Dermis microvascular lymphatic vessel endothelial cell (primary cell): Measurements from ENCODE around the gene BTBD3. TPM values are rescaled to one million over a fixed set of nuclear protein-coding genes. Genes with fewer than 3 reads are reported as not detected.

Source experiments
- DNase-seq, 2 donors: peaks; one replicate each; pipeline versions ENCODE4 v3.0.0 to v3.0.0-alpha.2; 2010; ENCODE audit warnings: low read depth in 2 of 2
- total RNA-seq: library from RNA; depleted of rRNA; stranded (reverse); fragments of >200 nt; gene quantifications from 2 replicates; pipeline ENCODE4 v1.2.1, GENCODE V29; 2014

The BTBD3 gene
- 45.6 and 79.3 TPM in 2 replicates for total RNA-seq

GRCh38 chr20:11917663-11918062 lies at the start of gene BTBD3:
Gene BTBD3, plus strand, starts transcription at chr20:11917893. Its CDS starts 383 bp downstream, at chr20:11918276.
- peak; percentile 82 to 91 for DNase-seq

GRCh38 chr20:11869641-11870040 lies 48.1 kb upstream of the BTBD3 start:
- DNase-seq = no peak

- no peak for DNase-seq
These were observed 47.3 kb upstream of the BTBD3 start for GRCh38 chr20:11870411-11870810.

GRCh38 chr20:11876555-11876954 lies 41.1 kb upstream of the BTBD3 start:
- no peak for DNase-seq

GRCh38 chr20:11880680-11881079 lies 37.0 kb upstream of the BTBD3 start:
- no peak for DNase-seq

- no peak for DNase-seq
These were observed 36.2 kb upstream of the BTBD3 start for GRCh38 chr20:11881449-11881848.

GRCh38 chr20:11882651-11883050 lies 35.0 kb upstream of the BTBD3 start:
- no peak for DNase-seq

- no peak for DNase-seq
These were observed 29.0 kb upstream of the BTBD3 start for GRCh38 chr20:11888648-11889047.

- DNase-seq = peak; percentile 82 to 93
These were observed 27.2 kb upstream of the BTBD3 start for GRCh38 chr20:11890331-11891076.

GRCh38 chr20:11891077-11891775 lies 26.5 kb upstream of the BTBD3 start:
- DNase-seq = peak; percentile 22 to 62

- DNase-seq = peak; percentile 75 to 77
These were observed 25.7 kb upstream of the BTBD3 start for GRCh38 chr20:11891776-11892545.

GRCh38 chr20:11894062-11894461 lies 23.6 kb upstream of the BTBD3 start:
- DNase-seq = peak; percentile 57 to 70

- no peak for DNase-seq
These were observed 21.8 kb upstream of the BTBD3 start for GRCh38 chr20:11895861-11896387.

- DNase-seq = no peak
These were observed 16.6 kb upstream of the BTBD3 start for GRCh38 chr20:11901127-11901526.

GRCh38 chr20:11902285-11902697 lies 15.4 kb upstream of the BTBD3 start:
- no peak for DNase-seq

GRCh38 chr20:11905460-11906179 lies 12.1 kb upstream of the BTBD3 start:
- no peak for DNase-seq

- no peak for DNase-seq
These were observed 10.8 kb upstream of the BTBD3 start for GRCh38 chr20:11906626-11907480.

GRCh38 chr20:11907621-11908020 lies 10.1 kb upstream of the BTBD3 start:
- DNase-seq = peak in 1 of 2 donors; percentile 9

GRCh38 chr20:11912013-11912658 lies 5.6 kb upstream of the BTBD3 start:
- no peak for DNase-seq
